ENCODE results near the gene CNPY4.

- TF ChIP-seq TAF1 (IDR thresholded peaks at IDR 0.05; ENCODE audit: low read depth) (no peak), POLR2AphosphoS5 (IDR thresholded peaks at IDR 0.05) (peak; percentile 99), EP300 (conservative IDR thresholded peaks at IDR 0.05; ENCODE audit: poor library complexity, severe bottlenecking) (peak; percentile 83), RAD21 (conservative IDR thresholded peaks at IDR 0.05) (peak; percentile 82), MXI1 (conservative IDR thresholded peaks at IDR 0.05; ENCODE audit: poor library complexity, severe bottlenecking) (peak; percentile 90), SMC3 (conservative IDR thresholded peaks at IDR 0.05; ENCODE audit: poor library complexity) (peak; percentile 93), EZH2 (IDR thresholded peaks at IDR 0.05; ENCODE audit: borderline replicate concordance, insufficient read depth, low read length, poor library complexity, severe bottlenecking) (no peak)
- TF ChIP-seq, protein P1, sequence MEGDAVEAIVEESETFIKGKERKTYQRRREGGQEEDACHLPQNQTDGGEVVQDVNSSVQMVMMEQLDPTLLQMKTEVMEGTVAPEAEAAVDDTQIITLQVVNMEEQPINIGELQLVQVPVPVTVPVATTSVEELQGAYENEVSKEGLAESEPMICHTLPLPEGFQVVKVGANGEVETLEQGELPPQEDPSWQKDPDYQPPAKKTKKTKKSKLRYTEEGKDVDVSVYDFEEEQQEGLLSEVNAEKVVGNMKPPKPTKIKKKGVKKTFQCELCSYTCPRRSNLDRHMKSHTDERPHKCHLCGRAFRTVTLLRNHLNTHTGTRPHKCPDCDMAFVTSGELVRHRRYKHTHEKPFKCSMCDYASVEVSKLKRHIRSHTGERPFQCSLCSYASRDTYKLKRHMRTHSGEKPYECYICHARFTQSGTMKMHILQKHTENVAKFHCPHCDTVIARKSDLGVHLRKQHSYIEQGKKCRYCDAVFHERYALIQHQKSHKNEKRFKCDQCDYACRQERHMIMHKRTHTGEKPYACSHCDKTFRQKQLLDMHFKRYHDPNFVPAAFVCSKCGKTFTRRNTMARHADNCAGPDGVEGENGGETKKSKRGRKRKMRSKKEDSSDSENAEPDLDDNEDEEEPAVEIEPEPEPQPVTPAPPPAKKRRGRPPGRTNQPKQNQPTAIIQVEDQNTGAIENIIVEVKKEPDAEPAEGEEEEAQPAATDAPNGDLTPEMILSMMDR (IDR thresholded peaks at IDR 0.05; ENCODE audit: poor library complexity, severe bottlenecking), result peak; percentile 97
Measured at GRCh38 chr7:100081535-100082102, 37.8 kb upstream of the CNPY4 start, which contains the start of gene ZNF3.
